Neural progenitor cell (in vitro differentiated cells): ENCODE measurements around the gene IQCC. TPM values are rescaled to one million over a fixed set of nuclear protein-coding genes. Genes with fewer than 3 reads are reported as not detected.

Source experiments
- DNase-seq: peaks from one replicate; pipeline ENCODE4 v3.0.0-alpha.2; 2016; ENCODE audit warnings: low spot score
- H2AFZ ChIP-seq: fragments of 200-600 bp; sonication (generic); replicated peaks from 2 replicates; pipeline ENCODE4 v1.6.1; 2016; ENCODE audit warnings: antibody characterized with exemption
- H3F3A ChIP-seq: fragments of 200-600 bp; sonication (generic); 2 replicates; pipeline ENCODE4 v1.6.1; 2016; ENCODE audit warnings: antibody characterized with exemption, low read depth
- H3K27ac ChIP-seq: fragments of 200-600 bp; sonication (generic); 2 replicates; pipeline ENCODE4 v1.5.1; 2016; ENCODE audit warnings: mild to moderate bottlenecking
- H3K27me3 ChIP-seq: fragments of 200-600 bp; sonication (generic); 2 replicates; pipeline ENCODE4 v1.6.1; 2016; ENCODE audit warnings: mild to moderate bottlenecking, moderate library complexity
- H3K36me3 ChIP-seq: fragments of 200-600 bp; sonication (generic); 2 replicates; pipeline ENCODE4 v1.5.1; 2016
- H3K4me1 ChIP-seq: fragments of 200-600 bp; sonication (generic); 2 replicates; pipeline ENCODE4 v1.6.1; 2016; ENCODE audit warnings: mixed run types
- H3K4me2 ChIP-seq: fragments of 200-600 bp; sonication (generic); 2 replicates; pipeline ENCODE4 v1.6.1; 2016
- H3K4me3 ChIP-seq: fragments of 200-600 bp; sonication (generic); 2 replicates; pipeline ENCODE4 v1.5.1; 2016
- H3K79me2 ChIP-seq: fragments of 200-600 bp; sonication (generic); 2 replicates; pipeline ENCODE4 v1.6.1; 2016; ENCODE audit warnings: low read depth
- H3K9ac ChIP-seq: fragments of 200-600 bp; sonication (generic); 2 replicates; pipeline ENCODE4 v1.6.1; 2016
- H3K9me3 ChIP-seq: fragments of 200-600 bp; sonication (generic); 2 replicates; pipeline ENCODE4 v1.5.1; 2016; ENCODE audit warnings: low read depth
- H4K20me1 ChIP-seq: fragments of 200-600 bp; sonication (generic); 2 replicates; pipeline ENCODE4 v1.6.1; 2016; ENCODE audit warnings: low read depth
- H3K27ac Mint-ChIP-seq: 3 replicates; pipeline ENCODE4 v1.8.0; 2021; ENCODE audit warnings: mixed read lengths
- H3K27me3 Mint-ChIP-seq: 2 replicates; pipeline ENCODE4 v1.8.0; 2022; ENCODE audit warnings: low read depth, mild to moderate bottlenecking, inconsistent platforms, moderate library complexity, mixed read lengths; ENCODE audit not compliant: insufficient read depth
- H3K36me3 Mint-ChIP-seq: 3 replicates; pipeline ENCODE4 v1.8.0; 2021; ENCODE audit warnings: mixed read lengths
- H3K4me1 Mint-ChIP-seq: 3 replicates; pipeline ENCODE4 v1.8.0; 2021; ENCODE audit warnings: mixed read lengths
- H3K4me3 Mint-ChIP-seq: 3 replicates; pipeline ENCODE4 v1.8.0; 2021; ENCODE audit warnings: mild to moderate bottlenecking, moderate library complexity, mixed read lengths
- H3K9me3 Mint-ChIP-seq: 3 replicates; pipeline ENCODE4 v1.8.0; 2020; ENCODE audit warnings: mixed read lengths
- CTCF ChIP-seq: fragments of 200-600 bp; sonication (generic); IDR thresholded peaks from 2 replicates; pipeline ENCODE4 v1.5.1; 2017; ENCODE audit warnings: antibody characterized with exemption, mild to moderate bottlenecking
- EZH2 ChIP-seq: fragments of 200-600 bp; sonication (generic); IDR thresholded peaks from 2 replicates; pipeline ENCODE4 v1.6.1; 2017; ENCODE audit warnings: antibody characterized with exemption, mild to moderate bottlenecking, moderate library complexity
- EZH2phosphoT487 ChIP-seq: fragments of 200-600 bp; sonication (generic); IDR thresholded peaks from 2 replicates; pipeline ENCODE4 v1.6.1; 2017; ENCODE audit warnings: antibody characterized with exemption
- total RNA-seq: library from RNA; depleted of rRNA; stranded (reverse); fragments of >200 nt; gene quantifications from 2 replicates; pipeline ENCODE4 v1.2.3, GENCODE V29; 2015; ENCODE audit warnings: low replicate concordance

The IQCC gene
- total RNA-seq, 1 donor from 2014 or later = 5.8 TPM

GRCh38 chr1:32246888-32247273 is 41.4 kb downstream of the IQCC start, which contains the start of gene FAM167B:
Gene FAM167B (plus strand): TSS chr1:32247222. CDS start chr1:32247422, 200 bp downstream.
- Mint-ChIP-seq H3K27ac (no peak within 1 kb of the TSS), H3K27me3 (peaks cover 7% of the 10 kb centered on the region), H3K4me1 (peaks cover 31% of the 10 kb centered on the region), H3K4me3 (peak within 1 kb of the TSS; percentile 15), H3K9me3 (no peaks in the 10 kb centered on the region), H3K36me3 (no peaks in the 10 kb centered on the region)
- Histone ChIP-seq H3K4me1 (peaks cover 24% of the 10 kb centered on the region), H4K20me1 (no peaks in the 10 kb centered on the region), H3K27ac (no peak within 1 kb of the TSS), H3K36me3 (no peaks in the 10 kb centered on the region), H3K9me3 (no peaks in the 10 kb centered on the region), H3K4me2 (no peak within 1 kb of the TSS), H3K4me3 (no peak within 1 kb of the TSS), H3K9ac (no peak within 1 kb of the TSS), H3K79me2 (peaks cover 7% of the 10 kb centered on the region), H3K27me3 (no peaks in the 10 kb centered on the region), H2AFZ (no peak within 1 kb of the TSS), H3F3A (peaks cover 35% of the 10 kb centered on the region)
- TF ChIP-seq EZH2phosphoT487 = no peak
- no peak for TF ChIP-seq CTCF
- TF ChIP-seq EZH2 = no peak
- no peak for DNase-seq

- no peak overlapping the region for H2AFZ ChIP-seq
- H3K27ac Mint-ChIP-seq = no peak overlapping the region
- no peak overlapping the region for H3K4me2 ChIP-seq
- no peaks in the 10 kb centered on the region for H3K36me3 ChIP-seq
- no peak overlapping the region for H3K9ac ChIP-seq
- H3K4me3 Mint-ChIP-seq = peak overlapping the region; percentile 15
- no peak overlapping the region for H3K4me3 ChIP-seq
- DNase-seq = no peak
- H3F3A ChIP-seq = peaks cover 29% of the 10 kb centered on the region
- no peaks in the 10 kb centered on the region for H3K9me3 ChIP-seq
- H3K4me1 Mint-ChIP-seq = peaks cover 27% of the 10 kb centered on the region
- no peaks in the 10 kb centered on the region for H3K27me3 ChIP-seq
- H3K27me3 Mint-ChIP-seq = peaks cover 7% of the 10 kb centered on the region
- no peaks in the 10 kb centered on the region for H3K36me3 Mint-ChIP-seq
- H3K79me2 ChIP-seq = peaks cover 5% of the 10 kb centered on the region
- TF ChIP-seq EZH2 (no peak), EZH2phosphoT487 (no peak), CTCF (no peak)
- H3K4me1 ChIP-seq = peaks cover 18% of the 10 kb centered on the region
- no peaks in the 10 kb centered on the region for H4K20me1 ChIP-seq
- no peaks in the 10 kb centered on the region for H3K9me3 Mint-ChIP-seq
- no peak overlapping the region for H3K27ac ChIP-seq
Observed at GRCh38 chr1:32247452-32247851, 42.0 kb downstream of the IQCC start.

- Histone ChIP-seq H3K79me2 (peaks cover 3% of the 10 kb centered on the region), H3F3A (peaks cover 22% of the 10 kb centered on the region), H3K36me3 (no peaks in the 10 kb centered on the region), H3K4me2 (peak overlapping the region; percentile 85), H3K27ac (no peak overlapping the region), H3K9ac (no peak overlapping the region), H2AFZ (peak overlapping the region; percentile 87), H3K4me1 (peaks cover 12% of the 10 kb centered on the region), H3K27me3 (no peaks in the 10 kb centered on the region), H4K20me1 (no peaks in the 10 kb centered on the region), H3K4me3 (peak overlapping the region; percentile 51), H3K9me3 (no peaks in the 10 kb centered on the region)
- peak; percentile 91 for DNase-seq
- Mint-ChIP-seq H3K27me3 (peaks cover 7% of the 10 kb centered on the region), H3K9me3 (no peaks in the 10 kb centered on the region), H3K27ac (no peak overlapping the region), H3K4me3 (no peak overlapping the region), H3K4me1 (peaks cover 23% of the 10 kb centered on the region), H3K36me3 (no peaks in the 10 kb centered on the region)
- TF ChIP-seq EZH2 = no peak
- peak; percentile 84 for TF ChIP-seq CTCF
Observed at GRCh38 chr1:32247983-32248889, 42.8 kb downstream of the IQCC start.
